GM19043 (cell line): ENCODE results near the gene ERBB4.

Experiments used
- ATAC-seq: cut with Tn5 transposase; IDR thresholded peaks from one replicate; pipeline ENCODE4 v1.9.1; 2021; ENCODE audit warnings: low read depth; ENCODE audit not compliant: unreplicated experiment

ERBB4 gene

DNA sequence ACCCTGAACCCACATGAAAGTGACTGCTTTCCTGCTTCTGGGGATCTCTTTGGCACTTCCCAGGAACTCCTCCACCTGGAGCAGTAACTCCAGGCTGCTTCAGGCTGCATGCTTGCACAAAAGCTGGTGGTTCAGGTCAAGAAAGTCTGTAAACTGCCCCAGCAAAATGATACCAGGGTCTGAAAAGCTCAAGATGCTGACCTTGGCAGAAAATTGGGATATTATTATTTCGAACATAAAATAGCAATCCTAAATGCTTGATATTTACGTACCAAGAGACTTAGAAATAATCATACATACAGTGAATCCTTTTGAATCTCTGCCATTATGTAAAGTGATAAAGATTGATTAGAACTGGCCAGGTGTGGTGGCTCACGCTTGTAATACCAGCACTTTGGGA is 674.3 kb downstream of the ERBB4 start:
- ATAC-seq = no peak

DNA sequence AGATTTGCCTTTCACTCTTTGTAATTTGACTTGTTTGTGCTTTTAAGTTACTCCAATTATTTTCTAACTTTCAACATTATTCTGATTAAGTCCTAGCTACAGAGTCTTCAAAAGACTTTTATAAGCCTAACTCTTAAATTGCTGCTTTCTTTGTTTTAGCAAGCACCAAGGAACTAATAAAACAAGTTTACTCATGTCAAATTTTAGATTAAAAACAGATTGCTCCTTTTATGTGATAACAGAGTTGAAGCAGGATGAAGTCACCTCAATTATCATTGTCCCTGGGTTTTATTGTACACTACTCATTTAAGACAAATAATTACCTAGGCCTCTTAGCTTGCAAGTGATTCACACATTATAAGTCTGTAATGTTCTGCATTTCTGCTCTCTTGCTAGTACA is 678.4 kb downstream of the ERBB4 start:
- no peak for ATAC-seq

- ATAC-seq = no peak
These were observed 683.8 kb downstream of the ERBB4 start for GRCh38 chr2:211854832-211855231.

DNA sequence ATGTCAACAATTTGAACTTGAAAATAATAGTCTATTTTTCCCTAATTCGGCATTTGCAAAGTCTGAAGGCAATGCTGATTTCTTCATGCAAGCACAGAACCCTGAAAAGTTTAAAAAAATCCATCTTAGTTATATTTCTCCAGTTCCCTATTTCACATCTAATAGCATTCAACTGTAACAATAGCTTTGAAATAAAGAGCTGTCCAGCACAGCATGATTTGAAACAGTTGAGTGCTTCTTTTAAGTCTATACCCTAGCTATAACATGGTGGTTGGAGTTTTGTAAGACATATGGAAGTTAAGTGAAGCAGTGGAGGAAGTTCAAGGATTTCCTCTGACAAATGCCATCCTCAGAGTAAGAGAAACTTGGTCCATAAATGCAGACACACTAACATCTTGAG is 691.9 kb downstream of the ERBB4 start:
- ATAC-seq = no peak

- no peak for ATAC-seq
These were observed 692.6 kb downstream of the ERBB4 start for GRCh38 chr2:211846036-211846400.

GRCh38 chr2:211845338-211846035 is 693.1 kb downstream of the ERBB4 start:
- ATAC-seq = no peak

DNA sequence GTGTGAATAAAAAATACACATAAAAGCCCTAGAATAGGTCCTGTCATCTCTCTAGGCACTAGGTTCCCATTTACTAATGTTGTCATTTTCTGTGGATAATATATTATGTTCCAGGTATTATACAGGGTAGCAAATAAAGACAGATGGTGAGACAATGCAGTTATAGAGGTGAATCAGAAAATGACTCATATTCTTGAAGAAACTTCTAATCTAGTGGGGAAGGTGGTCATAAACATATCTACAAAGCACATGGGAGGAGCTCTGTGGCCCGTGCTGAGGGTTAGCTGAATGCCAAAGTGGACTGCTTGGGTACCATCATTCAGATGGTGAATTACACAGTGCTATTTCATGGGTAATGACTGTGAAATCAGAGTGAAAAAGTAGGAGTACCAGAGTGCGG is 700.9 kb downstream of the ERBB4 start:
- no peak for ATAC-seq

DNA sequence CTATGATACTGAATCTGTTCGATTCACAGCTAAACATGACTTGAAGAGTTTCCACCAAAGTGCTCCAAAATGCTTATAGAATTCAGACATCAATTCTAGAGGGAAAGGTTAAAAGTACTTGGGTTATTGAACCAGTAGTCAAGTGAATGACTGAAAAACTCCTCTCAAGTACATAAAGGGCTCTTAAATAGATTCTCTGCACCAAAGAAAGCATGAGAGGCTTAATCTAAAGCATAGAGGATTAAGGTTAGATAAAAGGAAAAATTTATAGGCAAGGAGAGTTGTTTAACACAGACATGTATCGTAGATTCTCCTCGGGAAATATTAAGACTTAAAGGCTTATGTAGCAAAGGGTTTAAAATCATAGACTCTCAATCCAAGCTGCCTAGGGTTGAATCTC is 701.4 kb downstream of the ERBB4 start:
- no peak for ATAC-seq

DNA sequence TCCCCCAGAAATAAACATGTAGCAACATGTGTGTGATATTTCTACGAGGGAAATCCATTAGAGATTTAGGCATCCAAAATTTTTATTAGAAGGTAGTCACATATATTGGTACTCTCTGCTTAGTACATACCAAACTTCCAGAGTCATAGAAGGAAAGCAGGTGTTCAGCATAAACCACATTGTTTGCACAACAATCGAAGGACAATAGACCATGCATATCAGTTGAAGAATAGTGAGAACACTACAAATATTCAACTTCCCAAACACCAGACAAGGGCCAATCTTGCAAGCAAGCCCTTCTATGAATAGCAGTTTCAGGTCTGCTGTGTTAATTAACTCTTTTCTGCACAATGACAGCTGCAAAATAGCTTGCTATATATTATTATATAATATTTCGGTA is 702.2 kb downstream of the ERBB4 start:
- ATAC-seq = no peak

DNA sequence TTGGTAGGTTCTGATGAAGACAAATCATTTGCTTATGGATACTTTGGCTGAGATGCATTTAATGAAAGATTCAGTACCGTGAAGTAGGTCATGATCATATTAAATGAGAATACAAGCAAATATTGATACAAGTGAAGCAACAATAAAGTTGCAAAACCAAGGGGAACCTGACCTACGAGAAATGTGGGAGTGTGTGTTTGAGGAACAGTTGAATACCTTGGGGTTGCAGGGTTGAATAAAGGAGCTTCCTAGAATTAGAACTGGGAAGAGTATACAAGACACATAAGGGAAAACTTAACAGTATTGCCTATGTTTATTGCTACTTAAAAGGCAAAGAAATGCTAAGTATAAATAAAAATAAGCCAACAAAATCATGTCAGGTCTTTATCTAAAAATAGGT is 702.9 kb downstream of the ERBB4 start:
- no peak for ATAC-seq

DNA sequence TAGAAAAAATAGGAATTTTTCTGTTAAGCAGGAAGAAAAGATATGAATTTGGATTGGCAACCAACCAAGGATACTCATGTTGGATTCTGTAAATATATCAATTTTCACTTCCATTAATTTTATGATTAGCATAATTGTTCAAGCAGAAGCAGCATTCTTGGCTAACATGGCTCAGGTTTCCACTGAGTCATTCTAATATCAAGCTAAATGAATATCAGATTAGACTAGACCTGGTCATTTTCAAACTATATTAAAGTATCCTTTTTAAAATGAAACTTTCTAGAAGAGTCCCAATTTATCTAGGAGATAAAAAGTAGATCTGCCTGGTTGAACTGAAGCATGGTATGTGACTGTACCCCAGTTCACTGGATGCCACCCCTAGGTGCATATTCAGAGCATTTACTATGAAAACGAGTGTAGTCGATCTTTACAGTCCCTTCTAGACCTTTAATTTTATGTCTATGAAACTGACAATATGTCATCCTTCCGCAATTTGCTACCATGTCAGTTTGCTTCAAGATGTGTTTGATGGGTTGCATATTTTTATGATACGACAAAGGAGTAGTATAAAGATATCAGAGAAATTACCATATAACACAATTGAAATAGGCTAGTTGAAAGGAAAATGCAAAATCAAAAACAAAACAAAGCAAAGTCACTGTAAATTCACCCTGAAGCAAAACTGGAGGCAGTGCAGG is 704.9 kb downstream of the ERBB4 start:
- no peak for ATAC-seq

GRCh38 chr2:211829725-211830124 is 708.9 kb downstream of the ERBB4 start:
- ATAC-seq = no peak

GRCh38 chr2:211823886-211824479 is 714.6 kb downstream of the ERBB4 start:
- no peak for ATAC-seq

DNA sequence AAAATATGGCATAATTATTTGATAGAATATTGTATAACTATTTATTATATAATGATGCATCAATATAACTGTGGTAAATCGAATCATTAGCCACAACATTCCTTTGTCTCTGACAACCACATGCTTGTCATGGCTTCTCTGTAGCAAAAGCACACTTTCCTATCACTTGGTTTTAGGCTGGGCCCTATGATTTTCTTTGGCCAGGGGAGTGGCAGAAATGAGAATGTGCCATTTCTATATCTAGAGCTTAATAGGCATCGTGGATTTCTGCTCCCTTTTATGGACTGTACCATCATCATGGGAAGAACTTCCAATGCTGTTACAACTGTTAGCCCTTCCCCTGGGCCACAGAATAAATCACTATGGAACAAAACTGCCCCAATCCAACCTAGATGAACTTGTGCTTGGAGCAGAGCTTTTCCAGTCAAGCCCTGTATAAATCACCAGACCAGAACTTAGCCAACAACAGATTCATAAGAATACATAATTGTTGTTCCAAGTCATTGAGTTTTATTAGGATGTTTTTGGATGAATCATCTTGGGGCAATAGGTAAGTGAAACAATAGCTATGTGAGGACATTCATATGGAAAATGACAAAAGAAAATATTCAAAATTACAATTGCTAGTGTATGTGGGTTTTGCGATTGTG is 715.8 kb downstream of the ERBB4 start:
- ATAC-seq = no peak

DNA sequence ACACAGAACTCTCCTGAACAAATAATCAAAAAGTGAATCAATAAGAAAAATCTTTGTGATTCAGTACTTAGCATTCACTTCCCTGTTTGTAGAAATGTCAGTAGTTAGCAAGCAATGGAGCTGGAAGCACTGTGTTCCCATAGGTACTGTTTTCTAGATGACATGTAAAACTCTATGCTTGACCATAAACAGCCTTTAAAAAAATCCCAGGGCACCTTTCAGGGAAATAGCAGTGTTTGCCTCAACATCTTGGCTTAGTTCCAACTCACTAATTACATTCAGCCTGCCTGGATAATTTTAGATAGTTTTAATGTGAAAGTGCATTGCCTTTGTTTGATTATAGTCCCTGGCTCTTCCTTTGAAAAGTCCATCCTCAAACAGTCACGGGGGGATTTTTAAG is 721.8 kb downstream of the ERBB4 start:
- ATAC-seq = no peak

DNA sequence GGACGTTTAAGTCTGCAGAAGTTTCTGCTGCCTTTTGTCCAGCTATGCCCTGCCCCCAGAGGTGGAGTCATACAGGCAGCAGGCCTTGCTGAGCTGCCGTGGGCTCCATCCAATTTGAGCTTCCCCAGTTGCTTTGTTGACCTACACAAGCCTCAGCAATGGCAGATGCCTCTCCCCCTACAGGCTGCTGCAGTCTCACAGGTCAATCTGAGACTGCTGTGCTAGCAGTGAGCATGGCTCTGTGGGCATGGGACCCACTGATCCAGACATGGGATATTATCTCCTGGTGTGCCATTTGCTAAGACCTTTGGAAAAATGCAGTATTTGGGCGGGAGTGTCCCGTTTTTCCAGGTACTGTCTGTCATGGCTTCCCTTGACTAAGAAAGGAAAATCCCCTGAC is 726.0 kb downstream of the ERBB4 start:
- ATAC-seq = no peak

GRCh38 chr2:211802666-211803065 is 735.9 kb downstream of the ERBB4 start:
- ATAC-seq = no peak

DNA sequence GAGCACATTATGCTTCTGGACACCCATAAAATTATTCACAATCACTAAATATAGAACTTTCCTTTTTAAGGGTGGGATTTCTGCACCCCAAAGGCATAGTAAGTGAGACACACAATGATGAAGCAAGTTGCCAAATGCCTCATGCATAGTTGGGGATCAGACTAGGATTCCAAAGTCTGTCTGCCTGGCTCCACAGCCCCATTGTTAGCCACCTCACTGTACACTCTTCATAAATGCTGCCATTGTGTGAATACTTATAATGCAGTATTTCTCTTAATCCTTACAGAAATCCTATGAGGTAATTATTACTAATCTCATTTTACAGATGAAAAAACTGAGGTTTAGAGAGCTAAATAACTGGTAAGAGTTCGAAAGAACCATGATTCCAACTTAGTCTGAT is 738.6 kb downstream of the ERBB4 start:
- no peak for ATAC-seq

GRCh38 chr2:211798868-211799267 is 739.7 kb downstream of the ERBB4 start:
- no peak for ATAC-seq

DNA sequence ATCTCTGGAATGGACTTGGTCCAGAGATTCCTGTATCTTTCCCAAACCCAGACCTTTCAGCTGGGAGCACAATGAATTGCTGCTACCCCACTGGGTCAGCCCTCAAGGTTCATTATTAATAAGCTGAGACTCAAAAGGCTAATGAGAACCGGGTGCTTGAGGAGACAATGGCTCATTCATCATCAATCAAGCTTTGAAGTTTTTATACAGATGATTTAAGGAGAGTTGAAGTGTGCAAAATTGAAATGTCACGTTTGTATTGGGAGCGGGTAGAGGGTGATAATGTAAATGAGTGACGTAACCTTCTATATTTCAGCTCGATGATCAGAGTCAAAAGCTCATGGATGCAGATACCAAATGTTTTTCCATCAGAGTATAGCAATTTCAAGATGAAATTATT is 744.9 kb downstream of the ERBB4 start:
- ATAC-seq = no peak

GRCh38 chr2:211789982-211790381 is 748.6 kb downstream of the ERBB4 start:
- ATAC-seq = no peak

DNA sequence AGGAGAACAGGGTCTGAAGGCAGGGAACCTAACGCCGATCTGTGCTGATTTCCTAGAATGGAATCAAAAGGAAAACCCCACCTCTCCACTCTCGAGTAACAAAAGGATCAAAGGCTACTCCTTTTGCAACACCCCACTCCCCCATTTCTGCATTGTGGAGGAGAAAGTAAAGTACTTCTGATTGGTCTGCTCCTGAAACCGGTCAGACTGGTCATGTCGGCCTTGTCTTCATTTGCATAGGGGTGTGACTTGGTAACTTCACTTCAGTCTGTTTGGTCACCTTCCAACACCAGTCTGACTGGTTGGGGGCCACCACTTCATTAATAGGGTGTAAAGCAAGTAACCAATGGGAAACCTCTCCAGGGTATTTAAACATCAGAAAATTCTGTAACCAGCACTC is 771.9 kb downstream of the ERBB4 start:
- ATAC-seq = no peak
